Mucosa of rectum (tissue), 2 donors: Measurements from ENCODE around the gene COL8A1.

Experiments used
- H3K27ac ChIP-seq, 2 donors: one replicate each; pipeline ENCODE4 v1.7.0; 2013; ENCODE audit warnings: inconsistent platforms in 2 of 2, low read depth in 2 of 2, low read length in 2 of 2
- H3K27me3 ChIP-seq, 2 donors: one replicate each; pipeline ENCODE4 v1.7.0; 2013; ENCODE audit warnings: low read length in 2 of 2; ENCODE audit not compliant: control insufficient read depth in 2 of 2, insufficient read depth in 2 of 2
- H3K36me3 ChIP-seq, 2 donors: one replicate each; pipeline ENCODE4 v1.7.0; 2013; ENCODE audit warnings: low read length in 2 of 2; ENCODE audit not compliant: control insufficient read depth in 2 of 2, insufficient read depth in 2 of 2
- H3K4me1 ChIP-seq, 2 donors: one replicate each; pipeline ENCODE4 v1.7.0; 2013; ENCODE audit warnings: low read length in 2 of 2, mild to moderate bottlenecking in 1 of 2; ENCODE audit not compliant: control insufficient read depth in 2 of 2, insufficient read depth in 2 of 2
- H3K4me3 ChIP-seq, 2 donors: one replicate each; pipeline ENCODE4 v1.7.0; 2013; ENCODE audit warnings: low read length in 2 of 2
- H3K9ac ChIP-seq, 2 donors: one replicate each; pipeline ENCODE4 v1.7.0; 2013; ENCODE audit warnings: low read length in 2 of 2, low read depth in 1 of 2, mild to moderate bottlenecking in 1 of 2
- H3K9me3 ChIP-seq, 2 donors: one replicate each; pipeline ENCODE4 v1.7.0; 2013; ENCODE audit warnings: low read length in 2 of 2; ENCODE audit not compliant: control insufficient read depth in 2 of 2
- donor health status: healthy.
- donor health status: Normal muscosa, but diverticular disease.

COL8A1 gene

DNA sequence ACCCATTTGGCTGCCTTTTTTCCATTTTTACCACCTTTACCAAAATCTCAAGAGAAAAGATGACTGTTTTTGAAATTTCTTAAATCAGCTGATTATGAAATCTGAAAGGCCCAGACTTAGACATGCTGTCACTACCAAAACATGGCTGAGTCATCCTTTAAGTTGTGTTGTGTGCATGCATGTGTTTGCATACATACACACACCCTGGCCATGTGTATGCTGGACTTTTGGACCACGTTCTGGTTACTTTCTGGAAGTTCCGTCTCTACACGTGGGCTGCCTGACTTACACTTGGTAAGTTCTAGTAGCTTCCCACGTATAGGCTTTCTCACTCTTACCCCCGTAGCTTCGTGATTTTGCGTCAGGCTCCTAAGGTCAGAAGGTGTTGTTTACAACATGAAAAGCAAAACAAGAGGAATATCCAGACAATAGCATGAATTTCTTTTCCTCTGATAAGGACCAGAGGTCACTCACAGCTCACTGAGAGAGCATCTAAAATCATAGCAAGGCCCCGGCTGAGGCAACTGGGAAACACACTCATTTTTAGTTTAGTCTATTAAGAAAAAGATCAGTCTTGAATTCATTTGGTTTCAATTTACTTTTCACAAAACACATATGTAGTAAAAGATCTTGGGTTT is 62.4 kb downstream of the COL8A1 start:
- no peaks in the 10 kb centered on the region for H3K4me1 ChIP-seq
- no peaks in the 10 kb centered on the region for H3K9me3 ChIP-seq
- no peak overlapping the region for H3K9ac ChIP-seq
- H3K36me3 ChIP-seq: no peaks in the 10 kb centered on the region
- H3K27me3 ChIP-seq: no peaks in the 10 kb centered on the region
- no peak overlapping the region for H3K27ac ChIP-seq
- H3K4me3 ChIP-seq: no peak overlapping the region

DNA sequence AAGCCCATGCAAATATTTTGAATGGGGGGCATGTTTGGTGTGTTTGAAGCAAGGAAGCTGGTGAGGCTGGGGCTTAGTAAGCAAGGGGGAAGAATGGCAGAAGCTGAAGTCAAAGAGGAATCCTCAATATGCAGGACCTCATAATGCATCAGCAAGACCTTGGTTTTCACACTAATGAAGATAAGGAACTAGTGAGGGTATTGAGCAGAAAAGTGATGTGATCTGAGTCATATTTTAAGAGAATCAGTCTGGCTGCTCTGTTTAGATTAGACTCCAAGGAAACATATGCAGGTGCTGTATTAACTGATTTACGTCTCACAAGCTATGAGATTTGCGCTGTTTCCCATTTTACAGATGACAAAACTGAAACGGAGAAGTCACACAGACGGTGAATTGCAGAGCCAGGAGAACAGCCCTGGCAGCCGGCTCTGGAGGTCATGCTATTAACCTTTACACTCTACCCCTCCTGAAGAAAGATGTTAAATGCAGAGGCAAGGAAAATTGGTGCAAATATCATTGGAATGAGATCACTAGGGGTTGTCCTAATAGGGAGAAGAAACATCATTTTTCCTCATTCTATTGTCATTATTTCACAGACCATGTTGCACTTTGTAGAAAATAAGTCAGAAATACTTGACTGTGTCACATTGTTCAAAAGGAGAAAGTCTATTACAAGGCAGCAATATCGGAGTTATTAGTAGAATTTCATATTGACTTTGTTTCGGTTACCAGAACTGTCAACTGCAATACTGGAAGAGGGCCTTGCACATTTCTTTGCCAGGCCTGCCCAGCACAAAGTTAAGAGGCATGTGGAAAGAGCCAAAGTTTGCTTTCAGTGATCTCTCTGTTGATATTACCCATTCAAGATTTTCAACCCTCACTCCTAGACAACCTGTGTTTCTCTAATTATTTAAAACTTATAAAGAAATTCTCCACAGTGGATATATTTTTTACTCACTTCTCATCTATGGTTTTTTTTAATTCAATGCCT is 64.9 kb downstream of the COL8A1 start:
- Histone ChIP-seq H3K27me3 (no peaks in the 10 kb centered on the region), H3K4me1 (no peaks in the 10 kb centered on the region), H3K9ac (no peak overlapping the region), H3K27ac (no peak overlapping the region), H3K4me3 (no peak overlapping the region), H3K36me3 (no peaks in the 10 kb centered on the region), H3K9me3 (no peaks in the 10 kb centered on the region)

DNA sequence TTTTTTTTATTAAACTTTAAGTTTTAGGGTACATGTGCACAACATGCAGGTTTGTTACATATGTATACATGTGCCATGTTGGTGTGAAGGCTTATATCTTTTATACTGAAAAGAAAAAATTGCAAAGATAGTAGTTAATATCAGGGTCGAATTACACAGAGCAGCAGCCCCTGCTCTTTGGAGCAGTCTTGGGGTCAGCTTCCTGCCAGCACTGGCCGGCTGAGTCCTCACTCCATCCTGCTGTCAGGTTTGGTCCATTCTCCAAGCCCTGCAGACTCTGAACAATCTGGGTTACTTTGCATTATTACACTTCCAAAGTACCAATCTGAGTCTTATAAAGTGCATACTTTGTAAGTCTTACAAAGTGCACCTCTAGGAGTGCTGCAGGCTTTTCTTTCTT is 66.0 kb downstream of the COL8A1 start:
- no peaks in the 10 kb centered on the region for H3K36me3 ChIP-seq
- H3K4me1 ChIP-seq: no peaks in the 10 kb centered on the region
- no peak overlapping the region for H3K4me3 ChIP-seq
- H3K9ac ChIP-seq: no peak overlapping the region
- no peaks in the 10 kb centered on the region for H3K9me3 ChIP-seq
- no peaks in the 10 kb centered on the region for H3K27me3 ChIP-seq
- H3K27ac ChIP-seq: no peak overlapping the region

DNA sequence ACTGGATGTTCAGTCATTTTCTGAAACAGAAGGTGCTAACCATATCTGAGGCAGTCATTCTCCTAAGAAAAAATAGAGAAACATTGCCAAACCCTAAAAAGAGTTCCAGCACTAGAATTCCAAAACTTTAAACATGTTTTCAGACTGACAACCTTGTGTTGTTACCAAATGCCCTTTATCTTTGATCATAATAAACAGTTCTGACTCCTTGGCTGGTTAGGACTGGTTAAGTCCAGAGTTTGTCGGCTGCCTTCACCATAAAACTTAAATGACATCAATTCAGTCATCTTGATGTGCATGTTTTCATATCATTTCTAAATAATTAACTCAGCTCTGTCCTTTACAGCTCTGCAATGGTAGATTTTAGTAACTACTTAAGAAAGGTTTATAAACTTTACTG is 68.0 kb downstream of the COL8A1 start:
- Histone ChIP-seq H3K36me3 (no peaks in the 10 kb centered on the region), H3K4me3 (no peak overlapping the region), H3K9me3 (no peaks in the 10 kb centered on the region), H3K27ac (no peak overlapping the region), H3K27me3 (no peaks in the 10 kb centered on the region), H3K9ac (no peak overlapping the region), H3K4me1 (no peaks in the 10 kb centered on the region)

DNA sequence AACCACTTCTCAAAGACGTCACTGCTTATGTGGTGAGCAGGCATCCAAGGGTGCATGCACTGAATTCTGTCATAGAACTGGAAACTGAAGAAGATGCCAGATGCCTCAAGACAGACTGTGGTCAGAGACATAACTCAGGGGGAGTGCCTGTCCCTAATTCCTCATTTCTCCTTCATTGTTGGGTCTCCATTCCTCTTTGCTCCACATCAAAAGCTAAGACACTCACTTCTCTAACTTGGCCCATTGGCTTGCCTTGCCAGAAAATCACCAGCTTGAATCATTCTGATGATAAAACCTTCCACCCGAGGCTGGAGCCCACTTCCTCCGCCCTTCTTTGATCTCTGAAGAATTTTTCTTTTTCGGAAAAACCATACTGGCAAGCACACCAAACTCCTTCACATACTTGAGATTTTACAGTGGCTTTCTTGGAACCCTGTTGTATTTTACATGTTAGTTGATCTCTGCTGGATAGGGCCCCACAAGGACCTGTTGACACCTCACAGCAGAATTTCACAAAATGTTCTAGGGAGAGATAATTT is 69.9 kb downstream of the COL8A1 start:
- no peaks in the 10 kb centered on the region for H3K9me3 ChIP-seq
- H3K27ac ChIP-seq: no peak overlapping the region
- no peak overlapping the region for H3K4me3 ChIP-seq
- H3K36me3 ChIP-seq: no peaks in the 10 kb centered on the region
- H3K4me1 ChIP-seq: no peaks in the 10 kb centered on the region
- H3K9ac ChIP-seq: no peak overlapping the region
- H3K27me3 ChIP-seq: no peaks in the 10 kb centered on the region

DNA sequence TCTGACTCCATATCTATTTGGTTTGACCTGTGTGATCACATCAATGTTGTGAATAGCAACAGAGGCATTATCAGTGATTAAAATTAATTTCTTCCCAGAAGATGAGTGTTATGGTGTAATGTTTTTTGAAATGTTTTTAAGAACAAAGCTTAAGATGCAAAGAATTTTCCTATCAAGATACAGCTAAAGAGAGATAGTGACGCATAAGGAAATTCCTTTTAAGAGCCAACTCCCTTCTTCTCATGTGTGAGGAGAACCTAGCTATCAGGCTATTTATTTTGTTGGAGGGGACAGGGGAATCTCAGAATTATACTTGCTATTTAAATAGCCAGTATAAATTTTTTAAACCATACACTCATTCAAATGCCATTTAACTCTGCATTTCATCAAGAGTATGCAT is 71.3 kb downstream of the COL8A1 start:
- Histone ChIP-seq H3K4me3 (no peak overlapping the region), H3K4me1 (no peaks in the 10 kb centered on the region), H3K9ac (no peak overlapping the region), H3K36me3 (no peaks in the 10 kb centered on the region), H3K27ac (no peak overlapping the region), H3K9me3 (no peaks in the 10 kb centered on the region), H3K27me3 (no peaks in the 10 kb centered on the region)

DNA sequence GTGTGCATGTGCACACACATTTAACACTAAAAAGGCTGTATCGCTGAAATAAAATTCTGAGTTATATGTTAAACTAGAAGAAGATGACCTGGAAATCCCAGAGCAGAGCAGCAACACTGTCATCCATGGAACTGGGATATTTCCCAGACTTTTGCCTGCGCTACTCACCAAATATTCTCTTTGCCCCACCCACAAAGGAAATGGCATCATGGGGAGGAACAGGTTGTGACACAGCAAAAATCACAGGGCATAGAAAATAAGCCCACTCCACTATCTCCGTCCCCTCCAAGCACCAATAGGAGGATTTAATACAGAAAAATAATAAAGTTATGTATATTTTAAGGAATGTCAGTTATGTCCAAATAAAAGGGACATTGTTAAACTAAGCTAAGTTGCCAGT is 71.7 kb downstream of the COL8A1 start:
- Histone ChIP-seq H3K27me3 (no peaks in the 10 kb centered on the region), H3K27ac (no peak overlapping the region), H3K4me3 (no peak overlapping the region), H3K4me1 (no peaks in the 10 kb centered on the region), H3K9ac (no peak overlapping the region), H3K9me3 (no peaks in the 10 kb centered on the region), H3K36me3 (no peaks in the 10 kb centered on the region)

DNA sequence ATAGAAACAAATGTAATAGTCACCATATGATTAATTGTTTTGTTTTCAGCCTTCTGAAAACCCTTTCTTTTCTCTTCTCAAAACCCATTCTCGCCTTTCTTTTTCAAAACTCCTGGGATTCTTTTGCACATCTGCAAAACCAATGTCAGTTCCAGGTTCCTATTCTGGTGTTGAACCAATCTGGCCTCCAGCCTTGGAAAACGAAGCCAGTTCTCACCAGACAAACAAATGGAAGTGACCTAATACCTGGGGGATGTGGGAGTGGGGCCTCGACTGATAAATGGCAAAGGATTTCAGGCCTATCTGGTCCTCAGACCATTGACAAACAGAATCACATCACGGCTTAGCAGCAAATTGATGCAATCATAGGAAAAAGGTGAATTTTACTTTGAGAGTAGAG is 73.0 kb downstream of the COL8A1 start:
- Histone ChIP-seq H3K36me3 (no peaks in the 10 kb centered on the region), H3K9me3 (no peaks in the 10 kb centered on the region), H3K27me3 (no peaks in the 10 kb centered on the region), H3K9ac (no peak overlapping the region), H3K4me1 (no peaks in the 10 kb centered on the region), H3K4me3 (no peak overlapping the region), H3K27ac (no peak overlapping the region)

DNA sequence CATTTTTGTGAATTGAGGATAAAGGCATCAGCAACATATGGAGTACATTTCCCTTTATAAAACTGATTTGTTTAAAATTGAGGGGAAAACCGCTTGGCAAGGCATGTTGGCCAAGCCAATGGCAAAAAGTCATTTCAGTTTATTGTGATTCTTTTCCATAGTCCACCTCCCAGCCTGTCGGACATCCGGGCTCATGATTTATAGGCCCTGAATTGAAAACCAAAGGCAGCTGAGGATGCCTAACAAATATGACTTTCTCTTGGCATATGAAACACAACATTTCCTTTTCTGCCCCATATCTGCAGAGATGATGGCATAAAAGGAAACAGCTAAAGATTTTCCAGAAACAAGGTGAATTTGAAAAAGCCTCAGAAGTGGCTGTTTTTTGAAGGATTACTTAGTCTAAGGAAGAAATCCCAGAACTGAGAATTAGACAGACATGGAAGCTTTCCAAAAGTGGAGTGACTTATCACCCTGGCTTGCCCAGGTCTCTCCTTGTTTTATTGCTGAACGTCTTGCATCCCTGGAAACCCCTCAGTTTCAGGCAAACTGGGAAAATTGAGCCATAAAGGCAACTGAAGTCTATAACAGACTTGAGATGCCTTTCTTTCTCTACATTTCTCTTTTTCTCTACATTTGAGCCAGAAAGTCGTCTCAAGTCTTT is 74.0 kb downstream of the COL8A1 start:
- Histone ChIP-seq H3K4me1 (no peaks in the 10 kb centered on the region), H3K36me3 (no peaks in the 10 kb centered on the region), H3K27ac (no peak overlapping the region), H3K9me3 (no peaks in the 10 kb centered on the region), H3K9ac (no peak overlapping the region), H3K27me3 (no peaks in the 10 kb centered on the region), H3K4me3 (no peak overlapping the region)

DNA sequence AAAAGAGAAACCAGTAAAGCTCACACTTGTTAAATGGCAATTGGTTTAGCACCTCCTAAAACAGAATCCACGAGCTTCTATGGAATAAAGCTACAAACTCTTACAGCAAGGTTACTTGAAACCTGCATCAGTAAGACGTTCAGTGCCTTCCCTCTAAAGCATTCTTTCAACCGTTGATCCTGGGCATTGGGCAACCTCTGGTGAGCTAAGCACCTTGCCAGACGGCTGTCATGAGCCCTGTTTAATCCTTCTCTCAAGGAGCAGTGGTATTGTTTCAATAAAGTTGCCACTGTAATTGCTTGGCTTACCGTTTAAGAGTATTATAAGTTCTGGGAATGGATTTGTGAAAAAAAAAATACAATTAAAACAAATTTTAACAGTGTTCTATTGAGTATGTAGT is 75.0 kb downstream of the COL8A1 start:
- Histone ChIP-seq H3K27me3 (no peaks in the 10 kb centered on the region), H3K27ac (no peak overlapping the region), H3K36me3 (no peaks in the 10 kb centered on the region), H3K4me1 (no peaks in the 10 kb centered on the region), H3K9me3 (no peaks in the 10 kb centered on the region), H3K9ac (no peak overlapping the region), H3K4me3 (no peak overlapping the region)
